Thyroid gland (tissue), 4 donors: ENCODE results near the gene ITPR2. TPM values are rescaled to one million over a fixed set of nuclear protein-coding genes. Genes with fewer than 3 reads are reported as not detected.

Experiments used
- DNase-seq, 2 donors: peaks; one replicate each; pipeline ENCODE4 v3.0.0-alpha.2; 2019
- H3K27ac ChIP-seq, 3 donors: fragments of 200-600 bp; sonication (generic); 1 replicate in 2 of 3; 2 replicates in 1 of 3; pipeline ENCODE4 v1.5.1; 2016 to 2019; ENCODE audit warnings: mild to moderate bottlenecking in 1 of 3, moderate library complexity in 1 of 3
- H3K27me3 ChIP-seq: fragments of 200-600 bp; sonication (generic); one replicate; pipeline ENCODE4 v1.5.1; 2019
- H3K36me3 ChIP-seq, 2 donors: fragments of 200-600 bp; sonication (generic); one replicate each; pipeline ENCODE4 v1.5.1; 2016 to 2019
- H3K4me1 ChIP-seq, 2 donors: fragments of 200-600 bp; sonication (generic); one replicate each; pipeline ENCODE4 v1.5.1; 2017 to 2019
- H3K4me3 ChIP-seq, 3 donors: fragments of 200-600 bp; sonication (generic); replicated peaks in 1 of 3; 1 replicate in 2 of 3; 2 replicates in 1 of 3; pipeline ENCODE4 v1.5.1; 2016; ENCODE audit warnings: mild to moderate bottlenecking in 1 of 3
- H3K9me3 ChIP-seq: fragments of 200-600 bp; sonication (generic); one replicate; pipeline ENCODE4 v1.5.1; 2017
- POLR2A ChIP-seq, 2 donors: fragments of 450-650 bp; IDR thresholded peaks; one replicate each; pipeline ENCODE4 v1.6.1; 2017; ENCODE audit warnings: antibody characterized with exemption in 2 of 2, mild to moderate bottlenecking in 2 of 2, moderate library complexity in 1 of 2
- WGBS, 2 donors: methylation state at CpG; one replicate each; pipeline ENCODE4 v1.1.5; 2017; 5-methylcytosine and 5-hydroxymethylcytosine counted together
- intact Hi-C: fragments of 100-400 bp; cut with DNase I; formaldehyde crosslinking; loops from one replicate; pipeline ENCODE4 v1.15.1; 2023
- total RNA-seq, 4 donors: library from RNA; depleted of rRNA; stranded (reverse); fragments of >200 nt; gene quantifications; one replicate each; pipeline ENCODE4 v1.2.3, GENCODE V29; 2016
- TF ChIP-seq, protein P1 (sequence below), 6 experiments: fragments of 200-600 bp in 3 of 6; fragments of 450-650 bp in 3 of 6; sonication (generic) in 3 of 6; IDR thresholded peaks; one replicate each; pipeline ENCODE4 v1.5.1; 2016 to 2019; ENCODE audit warnings: antibody characterized with exemption in 6 of 6, mild to moderate bottlenecking in 2 of 6, inconsistent platforms in 1 of 6, moderate library complexity in 1 of 6

The ITPR2 gene
- total RNA-seq, 4 donors from 2014 or later, result 24.4 to 39.7 (median 33.7) TPM

DNA sequence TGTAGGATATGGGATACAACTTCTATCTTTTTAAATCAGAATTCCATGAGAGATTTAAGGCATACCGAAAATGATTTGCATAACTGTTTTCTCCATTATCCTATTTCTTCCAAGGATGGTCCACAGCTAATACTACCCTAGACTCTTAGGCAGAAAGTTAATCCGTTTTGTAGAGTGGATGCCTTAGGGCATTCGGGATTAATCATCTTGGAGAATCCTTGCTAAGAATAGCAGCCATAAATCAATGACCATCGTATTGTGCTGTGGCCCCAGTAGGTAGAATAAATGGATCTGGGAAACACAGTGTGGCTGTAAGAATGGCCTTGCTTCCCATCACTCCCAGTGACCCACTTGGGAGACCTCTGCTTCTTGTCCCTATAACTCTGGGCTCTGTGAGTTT is 538.0 kb downstream of the ITPR2 start:
- peaks cover 0 to 14% of the 10 kb centered on the region in 2 donors for H3K4me1 ChIP-seq
- H3K9me3 ChIP-seq, result no peaks in the 10 kb centered on the region
- H3K4me3 ChIP-seq, result no peak overlapping the region
- 93 to 95% methylated on average over 4 of the region's 4 CpGs for WGBS, 2 donors
- intact Hi-C loops, result no loop called here
- no peaks in the 10 kb centered on the region for H3K27me3 ChIP-seq
- TF ChIP-seq, protein P1, sequence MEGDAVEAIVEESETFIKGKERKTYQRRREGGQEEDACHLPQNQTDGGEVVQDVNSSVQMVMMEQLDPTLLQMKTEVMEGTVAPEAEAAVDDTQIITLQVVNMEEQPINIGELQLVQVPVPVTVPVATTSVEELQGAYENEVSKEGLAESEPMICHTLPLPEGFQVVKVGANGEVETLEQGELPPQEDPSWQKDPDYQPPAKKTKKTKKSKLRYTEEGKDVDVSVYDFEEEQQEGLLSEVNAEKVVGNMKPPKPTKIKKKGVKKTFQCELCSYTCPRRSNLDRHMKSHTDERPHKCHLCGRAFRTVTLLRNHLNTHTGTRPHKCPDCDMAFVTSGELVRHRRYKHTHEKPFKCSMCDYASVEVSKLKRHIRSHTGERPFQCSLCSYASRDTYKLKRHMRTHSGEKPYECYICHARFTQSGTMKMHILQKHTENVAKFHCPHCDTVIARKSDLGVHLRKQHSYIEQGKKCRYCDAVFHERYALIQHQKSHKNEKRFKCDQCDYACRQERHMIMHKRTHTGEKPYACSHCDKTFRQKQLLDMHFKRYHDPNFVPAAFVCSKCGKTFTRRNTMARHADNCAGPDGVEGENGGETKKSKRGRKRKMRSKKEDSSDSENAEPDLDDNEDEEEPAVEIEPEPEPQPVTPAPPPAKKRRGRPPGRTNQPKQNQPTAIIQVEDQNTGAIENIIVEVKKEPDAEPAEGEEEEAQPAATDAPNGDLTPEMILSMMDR (IDR thresholded peaks at IDR 0.05), result no peak
- TF ChIP-seq POLR2A (IDR thresholded peaks at IDR 0.05), result no peak
- DNase-seq, result no peak
- no peak overlapping the region for H3K27ac ChIP-seq
- no peaks in the 10 kb centered on the region for H3K36me3 ChIP-seq

DNA sequence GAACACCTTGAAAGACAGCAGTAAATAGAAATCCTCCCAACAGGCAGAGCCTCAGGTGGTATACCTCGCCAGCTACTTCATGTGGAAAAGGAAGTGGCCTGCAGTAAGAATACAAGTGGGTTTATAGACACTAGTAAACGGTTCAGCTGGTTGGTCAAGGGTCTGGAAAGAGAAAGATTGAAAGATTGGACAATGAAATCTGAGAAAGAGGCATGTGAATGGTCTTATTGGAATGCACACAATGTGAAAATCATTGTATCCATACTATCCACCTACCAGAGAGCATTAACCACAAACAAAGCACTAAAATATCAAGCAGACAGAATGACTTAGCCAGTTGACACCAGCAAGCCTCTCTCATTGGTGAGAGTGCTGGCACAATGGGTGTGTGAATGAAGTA is 539.4 kb downstream of the ITPR2 start:
- H3K36me3 ChIP-seq, result no peaks in the 10 kb centered on the region
- H3K4me1 ChIP-seq, result peaks cover 0 to 4% of the 10 kb centered on the region in 2 donors
- no peak for TF ChIP-seq POLR2A (IDR thresholded peaks at IDR 0.05)
- TF ChIP-seq, protein P1 (IDR thresholded peaks at IDR 0.05), result no peak
- no peaks in the 10 kb centered on the region for H3K9me3 ChIP-seq
- H3K4me3 ChIP-seq, result no peak overlapping the region
- peak; percentile 28 to 38 for DNase-seq
- intact Hi-C loops, result no loop called here
- H3K27ac ChIP-seq, result peak overlapping the region in 1 of 3 donors; percentile 14
- H3K27me3 ChIP-seq, result no peaks in the 10 kb centered on the region
- 33 to 46% methylated on average over 2 of the region's 2 CpGs for WGBS, 2 donors

DNA sequence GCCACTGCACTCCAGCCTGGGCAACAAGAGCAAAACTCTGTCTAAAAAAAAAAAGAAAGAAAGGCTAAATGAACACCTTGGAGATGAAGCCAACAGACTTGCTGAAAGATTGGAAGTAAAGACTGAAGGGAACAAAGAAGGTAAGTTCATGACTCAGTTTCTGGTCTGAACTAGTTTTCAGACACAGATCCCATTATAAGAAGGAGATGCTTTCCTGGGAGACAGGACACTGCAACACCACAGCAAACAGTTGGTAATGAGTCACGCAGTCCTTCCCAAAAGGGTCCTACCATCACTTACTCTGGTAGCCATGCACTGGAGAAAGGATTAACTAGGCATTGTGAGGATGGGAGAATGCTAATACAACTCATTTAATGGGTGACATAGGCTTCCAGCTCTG is 540.4 kb downstream of the ITPR2 start:
- H3K4me3 ChIP-seq, result no peak overlapping the region
- no peak overlapping the region for H3K27ac ChIP-seq
- H3K36me3 ChIP-seq, result no peaks in the 10 kb centered on the region
- WGBS, 2 donors, result 100% methylated on average over 1 of the region's 1 CpG
- intact Hi-C loops, result no loop called here
- no peaks in the 10 kb centered on the region for H3K27me3 ChIP-seq
- no peak for DNase-seq
- H3K9me3 ChIP-seq, result no peaks in the 10 kb centered on the region
- peaks cover 6 to 10% of the 10 kb centered on the region in 2 donors for H3K4me1 ChIP-seq
- no peak for TF ChIP-seq POLR2A (IDR thresholded peaks at IDR 0.05)
- TF ChIP-seq, protein P1 (IDR thresholded peaks at IDR 0.05), result no peak

DNA sequence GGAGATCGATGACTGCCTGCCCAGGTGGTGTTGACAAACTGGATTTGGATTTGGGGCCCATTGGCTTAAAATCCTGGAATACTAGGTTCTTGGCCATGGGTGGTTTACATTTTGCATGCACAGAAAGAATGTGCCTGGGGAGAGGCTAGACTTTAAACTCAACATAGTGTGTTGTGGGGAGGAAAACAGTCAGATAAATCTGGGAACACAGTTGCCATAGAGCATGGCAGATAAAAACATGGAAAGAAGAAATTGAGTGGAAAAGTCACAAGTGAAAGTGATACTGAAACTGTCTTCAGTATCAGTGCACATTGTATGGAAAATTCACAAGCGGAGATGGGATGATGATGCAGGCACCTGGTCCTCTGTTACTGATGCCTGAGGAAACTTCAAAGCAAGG is 542.4 kb downstream of the ITPR2 start:
- TF ChIP-seq, protein P1 (IDR thresholded peaks at IDR 0.05), result no peak
- no peak for TF ChIP-seq POLR2A (IDR thresholded peaks at IDR 0.05)
- DNase-seq, result no peak
- no peaks in the 10 kb centered on the region for H3K36me3 ChIP-seq
- intact Hi-C loops, result no loop called here
- H3K27me3 ChIP-seq, result no peaks in the 10 kb centered on the region
- 81 to 83% methylated on average over 2 of the region's 2 CpGs for WGBS, 2 donors
- no peak overlapping the region for H3K27ac ChIP-seq
- H3K4me1 ChIP-seq, result peaks cover 8 to 16% of the 10 kb centered on the region in 2 donors
- H3K9me3 ChIP-seq, result no peaks in the 10 kb centered on the region
- no peak overlapping the region for H3K4me3 ChIP-seq

DNA sequence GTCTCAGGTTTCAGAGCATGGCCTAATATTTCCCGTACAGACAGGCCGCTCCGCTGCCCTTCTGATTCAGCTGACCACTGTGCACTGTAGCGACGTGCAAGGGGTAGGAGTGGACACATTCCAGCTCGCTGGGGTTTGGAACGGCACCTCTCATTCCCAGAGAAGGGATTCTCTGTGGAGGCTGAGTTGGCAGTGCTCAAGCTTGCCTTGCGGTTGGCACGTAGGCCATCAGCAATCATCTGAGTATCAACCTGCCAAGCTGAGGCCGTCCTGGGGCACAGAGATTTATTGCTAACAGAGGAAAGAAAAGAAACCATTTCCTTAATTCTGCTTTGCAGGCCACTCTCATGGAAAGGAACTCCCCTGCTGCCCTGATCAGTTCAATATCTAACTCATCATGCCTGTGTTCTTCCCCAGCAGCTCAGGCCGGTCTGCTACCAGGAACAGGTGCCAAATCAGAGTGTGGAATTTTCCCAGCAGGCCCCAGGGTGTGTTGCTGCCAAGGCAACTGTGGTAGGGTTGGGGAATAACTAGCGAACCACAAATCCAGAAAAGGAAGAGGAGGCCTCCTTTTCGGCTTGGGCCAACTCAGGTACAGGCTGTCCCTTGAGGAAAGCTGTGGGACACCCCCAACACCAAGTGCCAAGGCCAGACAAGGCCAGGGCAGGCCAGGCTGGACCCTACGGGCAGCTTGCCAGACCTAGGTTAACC is 545.2 kb downstream of the ITPR2 start:
- DNase-seq, result peak; percentile 68 to 83
- no peak overlapping the region for H3K4me3 ChIP-seq
- H3K27me3 ChIP-seq, result no peaks in the 10 kb centered on the region
- H3K9me3 ChIP-seq, result no peaks in the 10 kb centered on the region
- H3K4me1 ChIP-seq, result peaks cover 8 to 16% of the 10 kb centered on the region in 2 donors
- peak overlapping the region; percentile 52 to 72 (median 72) for H3K27ac ChIP-seq
- TF ChIP-seq POLR2A (IDR thresholded peaks at IDR 0.05), result no peak
- TF ChIP-seq, protein P1 (IDR thresholded peaks at IDR 0.05), result no peak
- H3K36me3 ChIP-seq, result no peaks in the 10 kb centered on the region
- intact Hi-C loops, result no loop called here
- 69 to 72% methylated on average over 14 of the region's 14 CpGs for WGBS, 2 donors
